GM20000 (cell line): ENCODE results near the gene SELENBP1.

Experiments
- DNase-seq: peaks from one replicate; pipeline ENCODE4 v3.0.0; 2012; ENCODE audit warnings: low spot score
- TF ChIP-seq, protein P1 (sequence below): IDR thresholded peaks from 2 replicates; pipeline ENCODE4 v1.5.1; 2012; ENCODE audit warnings: mild to moderate bottlenecking, control low read depth; ENCODE audit errors: extremely low read depth, missing control alignments

Gene SELENBP1

GRCh38 chr1:151406176-151406575, 33.7 kb upstream of the SELENBP1 start:
- TF ChIP-seq, protein P1, sequence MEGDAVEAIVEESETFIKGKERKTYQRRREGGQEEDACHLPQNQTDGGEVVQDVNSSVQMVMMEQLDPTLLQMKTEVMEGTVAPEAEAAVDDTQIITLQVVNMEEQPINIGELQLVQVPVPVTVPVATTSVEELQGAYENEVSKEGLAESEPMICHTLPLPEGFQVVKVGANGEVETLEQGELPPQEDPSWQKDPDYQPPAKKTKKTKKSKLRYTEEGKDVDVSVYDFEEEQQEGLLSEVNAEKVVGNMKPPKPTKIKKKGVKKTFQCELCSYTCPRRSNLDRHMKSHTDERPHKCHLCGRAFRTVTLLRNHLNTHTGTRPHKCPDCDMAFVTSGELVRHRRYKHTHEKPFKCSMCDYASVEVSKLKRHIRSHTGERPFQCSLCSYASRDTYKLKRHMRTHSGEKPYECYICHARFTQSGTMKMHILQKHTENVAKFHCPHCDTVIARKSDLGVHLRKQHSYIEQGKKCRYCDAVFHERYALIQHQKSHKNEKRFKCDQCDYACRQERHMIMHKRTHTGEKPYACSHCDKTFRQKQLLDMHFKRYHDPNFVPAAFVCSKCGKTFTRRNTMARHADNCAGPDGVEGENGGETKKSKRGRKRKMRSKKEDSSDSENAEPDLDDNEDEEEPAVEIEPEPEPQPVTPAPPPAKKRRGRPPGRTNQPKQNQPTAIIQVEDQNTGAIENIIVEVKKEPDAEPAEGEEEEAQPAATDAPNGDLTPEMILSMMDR = no peak
- DNase-seq = no peak

DNA sequence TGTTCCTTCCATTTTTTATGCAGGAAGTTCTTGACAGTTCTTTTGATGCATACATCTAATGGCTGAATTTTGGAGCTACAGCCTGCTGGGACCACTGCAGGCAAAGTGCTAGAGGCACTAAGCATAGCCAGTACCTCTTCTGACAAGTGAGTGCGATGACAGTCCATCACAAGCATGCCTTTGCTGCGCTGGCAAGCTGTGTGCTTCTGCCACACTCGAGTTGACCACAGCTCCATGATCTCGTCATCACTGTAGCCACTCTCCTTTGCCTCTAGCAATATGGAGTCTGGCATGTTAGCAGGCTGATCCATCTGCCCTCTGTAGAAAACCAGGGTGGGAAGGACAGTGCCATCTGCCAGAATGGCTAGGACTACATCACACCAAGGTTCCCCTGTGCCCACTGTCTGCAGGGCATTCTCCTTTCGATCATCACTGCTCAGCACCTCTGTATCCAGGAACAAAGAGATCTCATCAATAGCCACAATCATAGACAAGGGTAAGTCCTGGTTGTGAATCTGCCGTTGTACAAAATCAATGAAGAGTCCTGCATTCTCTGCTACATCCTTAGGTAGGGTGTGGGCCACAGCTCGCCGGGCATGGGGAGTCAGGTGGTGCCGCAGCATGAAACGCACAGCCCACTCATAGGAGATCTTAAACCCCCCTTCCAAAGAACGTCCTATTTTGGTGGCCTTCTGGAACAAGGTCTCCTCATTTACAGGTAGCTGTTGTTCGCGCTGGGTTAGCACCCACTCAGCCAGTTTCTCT, 32.9 kb upstream of the SELENBP1 start:
- no peak for DNase-seq
- TF ChIP-seq, protein P1 = no peak

DNA sequence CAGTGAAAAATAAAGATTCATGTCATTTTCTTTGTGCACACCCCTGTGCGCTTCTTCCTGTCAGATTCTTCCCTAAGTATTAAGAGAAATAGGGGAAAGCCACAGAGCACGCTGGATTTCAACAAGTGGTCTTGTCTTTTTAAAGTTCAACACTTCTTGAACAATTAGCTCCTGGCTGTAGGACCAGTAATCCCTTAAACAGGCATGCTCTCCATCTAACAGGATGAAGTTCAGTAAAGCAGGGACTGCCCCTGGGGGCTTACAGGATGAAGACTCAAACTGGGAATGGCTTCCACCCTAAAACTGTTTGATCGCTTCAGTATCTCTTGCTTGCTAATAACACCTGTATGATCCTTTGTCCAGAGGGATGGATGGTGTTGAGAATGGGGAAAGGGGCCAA, 31.1 kb upstream of the SELENBP1 start:
- TF ChIP-seq, protein P1 = no peak
- no peak for DNase-seq

DNA sequence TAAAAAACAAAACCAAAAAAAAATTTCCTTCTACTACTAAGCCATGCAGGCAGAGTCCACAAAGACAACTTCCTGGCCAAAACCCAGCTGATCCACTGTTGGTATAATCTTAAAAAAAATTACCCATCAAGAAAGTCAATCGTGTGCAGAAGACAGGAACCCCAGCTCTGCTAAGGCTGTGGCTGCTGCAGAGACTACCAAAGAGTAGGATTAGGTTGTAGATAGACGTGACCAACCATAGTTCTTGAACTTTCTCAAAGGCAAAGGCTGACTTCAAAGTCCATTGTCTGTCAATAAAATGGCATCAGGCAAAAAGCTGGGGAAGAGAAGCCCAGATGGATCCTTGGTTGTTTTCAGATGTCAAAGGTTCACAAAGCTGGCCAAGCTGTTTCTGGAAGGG, 30.3 kb upstream of the SELENBP1 start:
- no peak for DNase-seq
- TF ChIP-seq, protein P1 = no peak

DNA sequence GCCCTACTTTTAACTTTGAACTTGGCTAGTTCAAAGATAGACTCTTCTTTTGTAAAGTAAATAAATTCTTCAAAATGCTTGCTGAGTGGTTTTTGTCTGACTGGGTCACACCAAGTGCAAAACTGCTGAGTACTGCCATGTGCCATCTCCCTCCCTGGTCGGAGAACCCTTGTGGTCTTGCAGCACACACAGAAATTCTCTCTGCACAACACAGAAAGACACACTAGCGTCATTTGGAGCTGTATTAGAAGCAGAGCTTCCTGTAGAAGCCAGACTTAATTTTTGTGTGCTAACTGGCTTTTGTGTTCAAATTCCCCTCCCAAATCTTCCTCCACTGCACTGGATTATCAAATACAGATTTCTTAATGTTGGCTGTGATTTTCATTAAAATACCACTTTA, 29.4 kb upstream of the SELENBP1 start:
- TF ChIP-seq, protein P1 = no peak
- DNase-seq = no peak

DNA sequence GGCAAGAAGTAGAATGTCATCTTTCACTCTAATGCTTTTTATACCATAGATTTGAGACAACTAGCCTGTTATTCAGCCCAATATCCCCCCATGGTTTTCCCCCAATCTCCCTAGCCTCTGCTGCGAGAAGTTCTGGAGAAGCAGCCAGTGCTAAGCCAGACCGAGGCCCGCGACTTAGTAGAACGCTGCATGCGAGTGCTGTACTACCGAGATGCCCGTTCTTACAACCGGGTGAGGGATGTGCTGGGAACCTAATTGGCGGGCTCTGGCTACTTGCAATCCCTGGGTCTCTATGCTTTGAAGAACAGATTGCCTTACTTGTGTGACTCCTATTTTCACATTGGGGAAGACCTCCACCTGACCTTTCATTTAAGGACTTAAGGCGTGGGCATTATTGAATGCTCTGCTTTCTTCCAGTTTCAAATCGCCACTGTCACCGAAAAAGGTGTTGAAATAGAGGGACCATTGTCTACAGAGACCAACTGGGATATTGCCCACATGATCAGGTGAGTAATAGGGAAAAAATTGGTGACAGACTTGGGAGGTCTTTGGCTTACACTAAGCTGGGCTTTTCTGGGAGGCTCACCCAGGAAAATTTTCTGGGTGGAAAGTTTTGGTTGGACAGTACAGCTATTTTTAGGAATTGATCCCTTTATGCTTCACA, 28.8 kb upstream of the SELENBP1 start:
- TF ChIP-seq, protein P1 = no peak
- DNase-seq = no peak
